OCI-LY7 (cell line): ENCODE results near the gene PRR5L.

Source experiments
- EZH2phosphoT487 ChIP-seq: fragments of 200-600 bp; sonication (generic); IDR thresholded peaks from 2 replicates; pipeline ENCODE4 v1.6.1; 2018; ENCODE audit warnings: low read depth, borderline replicate concordance, mild to moderate bottlenecking, mixed run types, antibody characterized with exemption, low read length, moderate library complexity, mixed read lengths
- TF ChIP-seq, protein P1 (sequence below): fragments of 200-600 bp; sonication (generic); conservative IDR thresholded peaks from 2 replicates; pipeline ENCODE4 v1.5.1; 2014; ENCODE audit warnings: mild to moderate bottlenecking, antibody characterized with exemption, low read length, moderate library complexity, mixed read lengths

DNA sequence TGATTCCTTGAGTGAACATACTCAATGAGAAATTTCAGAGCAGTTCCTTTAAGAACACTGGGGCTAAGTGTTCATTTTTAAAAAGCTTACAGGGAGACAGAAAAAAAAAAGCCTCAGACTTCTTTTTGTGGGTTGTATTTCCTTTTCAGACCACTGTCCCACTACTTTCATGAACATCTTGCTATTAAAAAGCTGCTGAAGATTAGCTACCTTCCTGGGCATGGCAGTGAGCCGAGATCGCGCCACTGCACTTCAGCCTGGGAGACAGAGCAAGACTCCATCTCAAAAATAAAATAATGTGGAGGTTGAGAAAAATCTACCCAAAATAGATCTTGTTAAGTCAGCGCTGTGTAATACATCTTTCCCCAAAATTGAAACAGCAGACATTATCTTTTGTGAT lies 203.2 kb downstream of the PRR5L start:
- TF ChIP-seq, protein P1, sequence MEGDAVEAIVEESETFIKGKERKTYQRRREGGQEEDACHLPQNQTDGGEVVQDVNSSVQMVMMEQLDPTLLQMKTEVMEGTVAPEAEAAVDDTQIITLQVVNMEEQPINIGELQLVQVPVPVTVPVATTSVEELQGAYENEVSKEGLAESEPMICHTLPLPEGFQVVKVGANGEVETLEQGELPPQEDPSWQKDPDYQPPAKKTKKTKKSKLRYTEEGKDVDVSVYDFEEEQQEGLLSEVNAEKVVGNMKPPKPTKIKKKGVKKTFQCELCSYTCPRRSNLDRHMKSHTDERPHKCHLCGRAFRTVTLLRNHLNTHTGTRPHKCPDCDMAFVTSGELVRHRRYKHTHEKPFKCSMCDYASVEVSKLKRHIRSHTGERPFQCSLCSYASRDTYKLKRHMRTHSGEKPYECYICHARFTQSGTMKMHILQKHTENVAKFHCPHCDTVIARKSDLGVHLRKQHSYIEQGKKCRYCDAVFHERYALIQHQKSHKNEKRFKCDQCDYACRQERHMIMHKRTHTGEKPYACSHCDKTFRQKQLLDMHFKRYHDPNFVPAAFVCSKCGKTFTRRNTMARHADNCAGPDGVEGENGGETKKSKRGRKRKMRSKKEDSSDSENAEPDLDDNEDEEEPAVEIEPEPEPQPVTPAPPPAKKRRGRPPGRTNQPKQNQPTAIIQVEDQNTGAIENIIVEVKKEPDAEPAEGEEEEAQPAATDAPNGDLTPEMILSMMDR = no peak
- TF ChIP-seq EZH2phosphoT487 = no peak
